GM19395 (cell line): ENCODE results near the gene SLC7A11.
A peak's percentile ranks its signal among the peaks of the same experiment; 100 is the strongest.

Source experiments
- ATAC-seq: cut with Tn5 transposase; IDR thresholded peaks from one replicate; pipeline ENCODE4 v1.9.1; 2021; ENCODE audit warnings: mild to moderate bottlenecking, moderate library complexity; ENCODE audit not compliant: unreplicated experiment

Gene SLC7A11

DNA sequence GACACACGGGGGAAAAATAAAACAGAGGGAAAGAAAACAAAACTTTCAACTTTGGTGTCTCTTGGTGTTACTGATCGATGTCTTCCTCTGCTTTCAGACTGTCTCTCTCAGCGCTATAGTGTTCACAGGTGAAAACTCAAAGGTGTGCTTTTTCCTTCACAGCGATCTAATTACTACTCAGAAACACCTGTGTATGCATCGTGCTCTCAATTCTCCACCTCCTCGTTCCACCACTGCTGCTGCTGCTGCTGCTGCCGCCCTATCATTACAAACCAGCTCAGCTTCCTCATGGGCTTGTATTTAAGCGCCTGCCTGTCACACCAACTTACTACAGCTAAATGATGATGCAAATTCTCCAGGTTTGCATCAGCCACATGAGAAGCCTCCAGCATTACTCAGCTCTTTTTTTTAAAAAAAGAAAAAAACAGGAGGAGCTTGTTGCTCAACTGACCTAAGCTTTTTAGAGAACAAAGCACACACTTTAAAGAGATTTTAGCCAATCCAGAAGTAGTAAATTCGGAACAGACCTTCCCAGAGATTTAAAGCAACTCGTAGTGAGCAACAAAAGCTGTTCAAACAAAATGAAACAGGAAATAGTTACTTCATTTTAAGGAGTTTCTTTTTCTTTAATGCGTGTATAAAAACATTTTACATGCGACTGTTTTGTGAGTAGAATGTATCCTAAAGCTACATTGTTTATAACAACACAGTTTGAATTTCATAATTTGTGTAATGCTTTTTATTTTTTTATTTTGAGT lies at the start of gene SLC7A11:
SLC7A11 (minus strand) TSS at position 274 of the 758 bp plus-strand sequence. CDS start 280 bp downstream, outside the sequence.
- ATAC-seq, result peak; percentile 99

DNA sequence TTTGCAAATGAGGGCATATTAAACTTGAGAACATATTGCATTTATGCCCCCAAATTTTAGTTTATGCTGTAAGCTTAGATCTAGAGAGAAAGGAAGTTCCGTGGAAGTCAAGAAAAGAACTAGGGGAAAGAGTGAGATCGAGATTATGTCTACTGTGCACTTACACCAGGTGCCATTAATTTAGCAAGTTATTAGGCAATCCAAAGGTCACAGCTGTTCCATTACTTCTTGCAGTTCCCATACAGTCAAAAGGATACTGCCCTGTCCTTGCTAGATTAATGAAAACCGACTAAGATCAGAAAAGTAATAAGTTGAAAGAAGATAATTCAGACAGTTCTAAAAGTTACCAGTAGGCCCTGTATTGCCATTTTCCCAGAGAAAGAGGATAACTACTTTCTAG lies 49.3 kb upstream of the SLC7A11 start:
- ATAC-seq, result no peak

DNA sequence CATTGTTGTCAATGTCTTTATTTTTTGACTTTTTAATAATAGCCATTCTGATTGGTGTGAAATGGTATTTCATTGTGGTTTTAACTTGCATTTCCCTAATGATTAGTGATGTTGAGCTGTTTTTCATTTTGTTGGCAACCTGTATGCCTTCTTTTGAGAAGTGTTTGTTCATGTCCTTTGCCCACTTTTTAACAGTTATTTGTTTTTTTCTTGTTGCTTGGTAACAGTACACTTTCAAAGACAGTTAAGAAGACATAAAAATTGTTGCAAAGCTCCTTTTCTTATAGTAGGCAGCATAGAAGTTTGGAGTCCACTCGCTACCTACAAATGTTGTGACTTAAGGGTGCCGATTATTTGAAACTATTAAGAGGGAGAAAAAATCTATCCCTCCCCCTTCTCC lies 48.7 kb upstream of the SLC7A11 start:
- ATAC-seq, result no peak

DNA sequence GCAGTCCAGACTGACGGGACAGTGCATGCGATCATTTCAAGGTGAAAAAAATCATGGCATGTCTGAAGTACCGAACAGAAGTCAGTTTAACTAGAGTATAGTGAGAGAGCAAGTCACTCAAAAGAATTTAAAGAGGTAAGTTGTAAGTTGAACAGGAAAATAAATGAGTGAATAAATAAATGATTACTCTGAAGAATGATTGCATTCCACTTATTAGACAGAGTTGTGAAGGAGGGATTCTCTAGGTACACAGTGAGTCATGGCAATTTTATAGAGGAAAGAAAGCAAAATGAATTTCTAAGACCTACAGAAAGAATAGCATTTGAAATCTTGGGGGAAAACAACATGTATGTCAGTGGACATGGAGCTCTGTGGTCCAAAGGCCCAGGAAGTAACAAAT lies 37.1 kb upstream of the SLC7A11 start:
- no peak for ATAC-seq

DNA sequence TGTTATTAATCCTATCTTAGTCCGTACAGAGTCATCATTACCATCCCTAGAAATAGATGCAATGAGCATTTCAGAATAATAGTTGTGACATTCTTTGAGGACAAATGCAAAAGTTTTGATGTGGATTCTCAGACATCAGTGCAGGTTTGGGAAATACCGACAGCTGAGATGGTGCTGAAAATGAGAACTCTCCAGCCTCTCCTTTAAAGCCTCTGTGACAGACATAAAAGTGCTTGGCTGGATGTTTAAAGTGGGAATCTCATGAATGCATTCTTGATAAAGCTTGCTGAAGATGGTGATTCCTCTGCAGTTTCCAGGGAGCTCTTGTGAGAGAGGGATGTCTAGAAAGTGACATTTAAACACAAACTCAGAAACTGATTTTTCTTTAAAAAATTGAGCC lies 35.0 kb upstream of the SLC7A11 start:
- no peak for ATAC-seq

DNA sequence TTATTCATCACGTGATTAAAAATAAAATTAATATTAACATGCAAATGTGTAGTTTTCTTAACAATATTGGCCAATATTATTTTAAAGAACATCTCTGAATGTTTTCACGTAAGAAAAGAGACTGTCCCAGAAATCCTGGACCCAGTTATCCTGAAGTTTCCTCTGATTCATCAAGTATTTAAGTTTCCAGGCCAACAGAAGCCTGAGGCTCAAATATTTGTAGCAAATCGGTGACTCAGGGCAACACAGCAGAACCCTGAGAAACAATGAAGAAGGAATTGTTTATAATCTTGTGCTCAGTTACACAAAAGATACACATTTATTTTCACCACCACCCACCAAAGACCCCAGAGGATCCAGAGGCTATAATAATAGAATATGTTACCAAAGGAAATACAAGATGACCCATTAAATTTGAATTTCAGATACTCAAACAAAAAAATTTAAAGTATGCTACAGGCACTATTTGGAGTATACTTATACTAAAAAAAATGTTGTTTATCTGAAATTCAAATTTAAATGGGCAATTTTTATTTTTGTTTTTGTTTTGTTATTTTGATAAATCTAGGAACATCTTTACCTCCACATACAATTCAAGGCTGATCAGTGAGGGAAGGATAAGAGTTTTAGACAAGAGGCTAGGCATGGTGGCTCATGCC lies 33.9 kb upstream of the SLC7A11 start:
- no peak for ATAC-seq

DNA sequence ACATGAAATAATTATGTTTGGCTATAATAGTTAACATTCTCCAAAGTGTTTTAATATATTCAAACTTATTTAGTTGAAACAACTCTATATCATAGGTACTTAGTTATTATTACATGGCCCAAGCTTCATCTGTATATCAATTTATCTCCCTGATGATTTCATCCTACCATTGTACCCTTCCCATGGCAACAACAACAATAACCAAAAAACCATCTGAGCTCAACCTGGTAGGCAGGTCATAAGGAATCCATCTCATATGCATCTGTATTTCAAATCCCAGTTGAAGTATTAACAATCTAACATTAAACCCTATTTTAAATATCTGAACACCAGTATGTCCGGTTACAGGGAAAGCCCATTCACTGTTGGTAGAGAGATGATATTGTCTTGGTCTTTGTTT lies 33.1 kb upstream of the SLC7A11 start:
- ATAC-seq, result no peak

DNA sequence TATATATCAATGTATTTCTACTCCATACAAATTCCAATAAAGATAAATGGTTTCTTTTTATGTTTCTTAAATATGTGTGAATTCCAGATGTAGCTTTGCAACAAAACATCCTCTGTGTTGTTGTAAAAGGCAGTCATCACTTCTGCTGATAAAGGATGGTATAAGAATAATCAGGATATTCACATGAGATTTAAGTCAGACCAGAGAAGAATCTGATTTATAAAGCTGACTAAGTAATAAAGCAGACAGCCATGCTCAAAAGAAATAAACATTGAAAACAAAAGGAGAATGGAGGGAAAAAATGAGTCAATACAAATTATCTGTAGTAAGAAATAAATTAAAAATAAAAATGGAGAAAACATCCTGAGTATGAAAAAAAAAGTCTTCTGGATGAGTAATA lies 27.0 kb upstream of the SLC7A11 start:
- ATAC-seq, result no peak

DNA sequence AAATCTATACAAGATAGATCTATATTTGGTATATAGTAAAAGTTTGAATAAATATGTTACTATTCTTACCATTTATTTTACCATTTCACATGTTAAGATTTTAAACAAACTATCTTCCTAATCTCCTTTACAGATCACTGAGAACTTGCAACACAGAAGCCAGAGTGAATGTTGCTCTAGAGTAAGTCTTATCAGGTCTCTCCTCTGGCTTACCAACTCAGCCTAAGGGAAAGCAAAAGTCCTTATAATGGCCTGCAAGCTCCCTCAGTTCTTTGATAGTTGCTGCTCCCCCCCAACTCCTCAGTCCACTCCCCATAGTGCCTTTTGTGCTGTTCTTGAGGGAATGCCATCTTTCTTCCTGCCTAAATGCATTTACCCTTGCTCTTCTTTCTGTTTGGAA lies 25.7 kb upstream of the SLC7A11 start:
- ATAC-seq, result no peak

DNA sequence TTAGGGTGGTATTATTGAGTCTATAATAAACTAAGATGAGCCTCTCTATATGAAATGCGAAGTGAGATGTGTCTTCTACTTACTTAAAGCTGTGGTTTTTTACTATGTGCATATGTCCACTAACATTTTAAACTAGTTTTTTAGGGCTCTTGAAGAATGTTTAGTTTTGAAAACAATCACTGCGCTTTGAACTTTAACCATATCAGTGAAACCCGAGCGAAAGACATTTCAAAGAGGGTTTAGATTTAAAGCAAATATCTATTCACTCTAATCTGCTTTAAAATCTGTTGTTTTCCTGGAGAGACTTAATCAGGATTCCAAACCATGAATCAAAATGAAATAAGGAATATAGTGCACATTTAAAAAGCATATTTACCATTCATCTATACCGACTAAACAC lies 24.8 kb upstream of the SLC7A11 start:
- no peak for ATAC-seq

DNA sequence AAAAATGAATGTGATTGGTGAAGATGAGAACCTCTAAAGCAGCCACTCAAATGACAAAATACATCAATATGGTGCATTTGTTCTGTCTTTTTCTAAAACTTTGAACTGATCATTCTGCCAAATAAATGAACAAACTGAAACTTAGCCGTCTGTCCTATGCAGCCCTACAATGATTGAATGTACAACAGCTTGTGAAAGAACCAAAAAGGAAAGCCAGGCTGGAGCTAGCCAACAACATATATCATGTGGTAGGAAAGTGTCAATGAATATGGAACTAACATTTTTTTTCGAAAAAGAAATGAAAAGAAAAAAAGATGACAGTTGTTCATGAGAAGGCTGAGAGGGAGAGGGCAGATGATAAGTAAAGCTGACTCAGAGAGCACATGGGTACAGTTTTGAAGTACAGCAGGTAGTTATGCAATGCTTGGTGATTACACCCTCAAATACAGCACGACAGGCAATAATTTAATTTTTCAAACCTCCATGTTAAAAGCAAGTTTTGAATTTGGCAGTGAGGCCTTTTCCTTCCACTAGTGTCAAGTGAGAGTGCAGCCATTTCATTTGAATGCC lies 21.2 kb upstream of the SLC7A11 start:
- no peak for ATAC-seq

DNA sequence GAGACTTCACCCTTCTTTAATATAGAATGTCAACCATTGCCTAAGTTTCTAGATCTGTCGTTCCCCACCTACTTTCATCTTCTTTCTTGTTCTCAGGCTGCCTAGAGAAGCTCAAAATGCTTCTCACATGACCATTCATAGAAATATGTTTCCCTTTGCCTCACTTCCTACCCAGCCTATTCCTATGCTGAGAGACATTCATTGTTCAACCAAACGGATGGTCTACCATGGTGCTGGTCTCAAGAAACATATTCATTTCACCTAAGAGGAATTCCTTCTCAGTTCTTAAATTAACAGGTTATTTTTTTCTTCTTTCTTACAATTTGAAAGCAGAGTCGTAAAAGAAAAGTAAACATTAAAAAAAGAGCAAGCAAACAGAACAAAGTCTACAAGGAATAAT lies 20.3 kb upstream of the SLC7A11 start:
- ATAC-seq, result no peak

DNA sequence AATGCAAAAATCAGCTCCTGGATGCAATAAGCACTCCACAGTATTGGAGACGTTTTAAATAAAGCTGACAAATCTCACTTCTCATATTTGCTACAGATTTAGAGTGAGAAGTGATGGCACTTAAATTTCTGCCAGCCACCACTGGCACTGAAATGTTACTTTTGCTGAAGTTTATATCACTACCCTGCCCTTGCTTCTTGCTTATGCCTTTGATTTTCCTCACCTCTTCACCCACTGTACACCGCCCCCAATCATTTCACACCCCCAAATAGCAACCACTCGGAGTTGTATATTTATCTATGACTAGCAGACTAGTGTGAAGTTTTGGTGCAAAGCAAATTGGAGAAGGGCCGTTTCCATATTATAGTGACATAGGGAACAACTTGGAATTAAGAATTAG lies 19.9 kb upstream of the SLC7A11 start:
- no peak for ATAC-seq

DNA sequence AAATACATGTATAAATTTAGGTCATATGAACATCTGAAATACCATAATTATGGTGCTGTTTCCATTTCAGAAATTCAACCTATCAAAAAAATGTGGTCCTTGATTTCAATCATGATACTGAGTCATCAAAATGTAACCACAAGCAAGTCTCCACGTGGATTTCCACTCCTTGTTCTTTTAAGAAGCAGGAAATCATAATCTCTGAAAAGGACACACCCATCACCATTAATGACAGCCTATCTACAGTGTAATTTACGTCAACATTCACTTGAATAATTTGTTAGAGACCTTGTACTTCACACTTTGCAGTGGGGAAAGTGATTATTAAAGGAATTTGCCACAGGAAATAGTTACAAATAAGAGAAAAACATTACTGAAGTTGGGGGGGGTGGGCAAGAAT lies 17.7 kb upstream of the SLC7A11 start:
- ATAC-seq, result no peak

DNA sequence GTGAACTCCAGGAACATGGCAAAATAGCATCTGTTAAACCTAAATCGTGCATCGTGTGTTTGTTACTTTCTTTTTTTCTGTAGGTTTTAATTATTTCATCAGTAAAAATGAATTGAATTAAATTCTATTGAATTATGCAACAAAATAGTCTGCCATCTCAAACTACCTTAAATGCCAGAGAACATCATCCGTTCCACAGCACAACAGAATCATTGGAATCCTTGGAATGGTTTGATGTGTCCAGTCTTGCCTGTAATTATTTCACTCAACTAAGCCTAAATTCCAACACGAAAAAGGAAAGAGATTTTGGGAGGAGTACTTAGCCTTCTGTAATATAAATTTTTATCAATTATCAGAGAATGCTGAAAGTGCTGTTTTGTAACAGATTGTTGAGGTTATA lies 17.1 kb upstream of the SLC7A11 start:
- ATAC-seq, result no peak

DNA sequence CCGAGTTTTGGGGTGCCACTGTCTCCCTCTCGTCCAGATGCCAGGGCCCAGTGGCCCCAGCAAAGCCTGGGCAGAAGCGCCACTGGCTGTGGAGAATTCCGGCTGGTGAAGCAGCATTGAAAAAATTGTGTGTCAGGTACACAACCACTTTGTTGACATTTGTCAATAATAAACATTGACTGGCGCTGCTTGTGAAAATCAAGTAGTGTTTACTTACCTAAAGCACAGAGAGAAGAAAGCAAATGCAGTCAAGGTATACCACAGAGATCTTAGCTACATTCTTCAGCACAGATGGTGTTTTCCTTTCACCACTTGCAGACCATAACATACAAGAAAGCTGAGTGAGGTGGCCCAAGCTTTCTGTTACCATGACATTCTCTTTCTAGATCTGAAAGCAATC lies 14.5 kb upstream of the SLC7A11 start:
- no peak for ATAC-seq

DNA sequence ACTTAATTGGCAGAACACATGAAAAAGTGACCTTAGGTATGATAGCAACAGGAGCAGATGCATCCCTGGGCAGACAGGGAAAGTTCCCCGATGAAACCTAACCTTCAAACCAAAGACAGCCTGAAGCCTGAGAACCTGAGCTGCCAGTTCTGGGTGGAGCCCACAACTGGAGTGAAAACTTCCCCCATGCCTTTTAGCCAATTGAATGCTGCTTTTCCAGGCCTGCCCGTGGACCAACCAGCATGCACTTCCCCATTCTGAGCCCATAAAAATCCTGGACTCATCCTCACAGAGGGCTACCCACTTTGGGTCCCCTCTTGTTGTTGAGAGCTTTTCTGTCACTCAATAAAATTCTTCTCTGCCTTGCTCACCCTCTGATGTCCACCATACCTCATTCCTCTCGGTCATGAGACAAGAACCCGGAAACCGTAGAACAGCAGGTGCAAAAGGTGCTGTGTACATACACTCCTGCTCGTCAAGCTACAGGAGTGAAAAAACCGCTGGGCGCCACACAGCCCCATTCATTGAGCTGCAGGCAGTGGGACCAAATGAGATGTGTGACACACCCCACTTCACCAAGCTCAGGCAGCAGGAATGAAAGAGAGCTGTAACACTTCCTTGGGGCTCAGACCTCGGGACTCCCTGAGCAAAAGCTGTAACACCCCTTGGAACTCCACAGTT lies 13.9 kb upstream of the SLC7A11 start:
- no peak for ATAC-seq

DNA sequence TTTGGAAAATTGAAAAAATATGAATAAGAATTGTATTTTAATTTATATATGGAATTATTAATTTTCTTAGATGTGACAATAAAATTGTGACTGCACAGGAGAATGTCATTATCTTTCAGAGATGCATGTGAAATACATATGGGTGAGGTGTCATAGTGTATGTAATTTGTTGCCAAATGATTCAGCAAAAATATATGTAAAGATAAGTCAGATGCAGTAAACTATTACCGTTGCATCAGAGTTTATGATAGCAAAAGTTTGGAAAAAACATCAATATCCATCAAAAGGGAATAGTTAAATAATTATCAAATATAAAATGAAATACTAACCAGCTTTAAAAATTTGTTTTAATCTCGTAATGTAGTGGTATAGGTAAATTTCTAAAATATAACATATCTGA lies 10.4 kb upstream of the SLC7A11 start:
- ATAC-seq, result no peak

DNA sequence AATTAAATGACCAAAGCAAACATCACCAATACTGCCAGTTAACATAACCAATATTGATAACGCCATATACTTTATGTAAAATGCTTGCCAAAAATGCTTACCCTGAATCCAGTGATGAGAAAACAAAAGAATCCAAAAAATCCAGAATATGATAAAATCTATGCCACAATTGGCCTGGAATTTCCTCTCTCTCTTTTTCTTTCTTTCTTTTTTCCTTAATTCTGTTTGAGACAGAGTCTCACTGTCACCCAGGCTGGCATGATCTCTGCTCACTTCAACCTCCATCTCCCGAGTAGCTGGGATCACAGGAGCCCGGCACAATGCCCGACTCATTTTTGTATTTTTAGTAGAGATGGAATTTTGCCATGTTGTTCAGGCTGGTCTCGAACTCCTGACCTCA lies 9.8 kb upstream of the SLC7A11 start:
- ATAC-seq, result no peak

DNA sequence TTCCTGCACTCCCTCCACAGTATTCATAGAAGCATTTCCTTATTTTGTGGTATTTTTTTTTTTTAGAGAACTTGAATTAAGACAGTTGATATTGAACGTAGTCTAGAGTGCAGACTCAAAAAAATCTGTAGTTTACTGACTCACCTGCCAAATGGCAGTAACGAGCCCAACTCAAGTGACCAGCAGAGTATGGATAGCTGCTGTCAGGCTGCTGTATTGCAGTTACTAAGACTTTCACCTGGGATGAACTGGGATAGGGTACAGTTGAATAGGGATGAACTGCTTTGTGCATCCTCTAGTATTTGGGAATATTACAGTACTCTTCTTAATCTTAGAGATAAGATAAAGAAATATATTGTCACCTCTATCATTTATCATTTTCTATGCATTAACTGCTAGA lies 7.0 kb upstream of the SLC7A11 start:
- no peak for ATAC-seq

DNA sequence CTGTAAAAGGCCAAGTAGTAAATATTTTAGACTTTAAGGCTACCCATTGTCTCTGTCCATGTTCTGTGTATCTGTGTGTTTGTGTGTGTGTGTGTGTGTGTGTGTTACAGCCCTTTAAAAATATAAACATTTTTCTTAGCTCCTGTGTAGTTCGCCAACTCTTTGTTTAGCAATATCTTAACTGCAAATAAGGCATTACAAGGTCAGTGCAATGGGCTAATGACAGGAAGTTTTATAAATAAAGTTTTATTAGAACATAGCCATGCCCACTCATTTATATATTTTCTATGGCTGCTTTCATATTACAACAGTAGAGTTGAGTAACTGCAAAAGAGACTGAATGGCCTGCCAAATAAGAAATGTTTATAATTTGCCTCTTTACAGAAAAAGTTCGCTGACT lies 5.9 kb upstream of the SLC7A11 start:
- no peak for ATAC-seq

DNA sequence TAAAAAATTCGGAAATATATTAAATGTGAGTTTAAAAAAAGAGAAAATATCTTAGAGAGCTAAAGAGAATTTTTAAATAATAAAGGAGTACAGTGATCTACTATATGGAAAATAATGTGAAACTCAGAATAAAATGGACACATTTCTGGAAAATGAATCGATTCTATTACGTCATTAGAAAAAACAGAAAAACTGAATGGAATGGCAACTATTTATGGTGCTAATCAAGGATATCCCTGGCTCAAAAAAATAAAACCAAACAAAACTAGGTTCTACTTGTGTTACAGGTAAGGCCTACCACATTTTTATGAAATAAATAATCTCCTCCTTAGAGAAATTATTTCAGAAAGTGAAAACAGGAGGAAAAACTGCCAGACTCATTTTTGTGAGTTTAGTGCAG lies 5.5 kb upstream of the SLC7A11 start:
- ATAC-seq, result no peak
